ENCODE data around the gene MPC2.

DNA sequence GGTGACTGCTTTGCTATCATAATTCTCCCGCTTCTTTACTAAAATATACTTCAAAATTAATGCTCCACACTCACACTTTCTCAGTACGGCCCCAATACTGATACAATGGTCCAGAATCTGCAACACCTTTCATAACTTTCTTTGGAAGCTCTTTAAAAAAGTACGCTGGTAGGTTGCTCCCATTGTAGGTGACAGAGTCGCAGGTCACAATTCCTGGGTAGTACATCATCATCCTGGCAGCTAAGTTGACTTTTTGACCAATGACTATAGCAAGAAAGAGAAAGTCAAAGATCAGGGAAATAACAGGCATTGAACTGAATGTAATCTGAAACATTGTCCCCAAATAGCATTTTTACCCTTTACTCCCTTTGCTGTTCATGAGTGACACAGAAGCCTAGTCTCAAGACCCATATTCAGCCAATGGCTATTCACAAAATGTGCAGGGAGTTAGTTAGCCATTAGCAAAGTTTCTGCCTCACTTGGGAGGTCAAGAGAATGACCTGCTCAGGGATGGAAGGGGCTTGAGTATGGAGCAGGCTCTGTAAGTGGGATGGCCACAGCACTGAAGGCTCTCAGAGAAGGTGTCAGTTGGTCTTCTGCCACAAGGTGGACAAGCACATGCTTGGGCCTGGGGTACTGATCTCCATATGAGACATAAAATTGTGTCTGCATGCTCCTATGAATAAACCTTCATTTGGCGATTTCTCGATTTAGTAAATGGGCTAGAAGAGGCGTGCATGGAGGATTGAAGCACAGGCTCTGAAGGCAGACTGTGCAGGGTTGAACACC is 58.3 kb downstream of the MPC2 start:
- TF ChIP-seq, protein P1, sequence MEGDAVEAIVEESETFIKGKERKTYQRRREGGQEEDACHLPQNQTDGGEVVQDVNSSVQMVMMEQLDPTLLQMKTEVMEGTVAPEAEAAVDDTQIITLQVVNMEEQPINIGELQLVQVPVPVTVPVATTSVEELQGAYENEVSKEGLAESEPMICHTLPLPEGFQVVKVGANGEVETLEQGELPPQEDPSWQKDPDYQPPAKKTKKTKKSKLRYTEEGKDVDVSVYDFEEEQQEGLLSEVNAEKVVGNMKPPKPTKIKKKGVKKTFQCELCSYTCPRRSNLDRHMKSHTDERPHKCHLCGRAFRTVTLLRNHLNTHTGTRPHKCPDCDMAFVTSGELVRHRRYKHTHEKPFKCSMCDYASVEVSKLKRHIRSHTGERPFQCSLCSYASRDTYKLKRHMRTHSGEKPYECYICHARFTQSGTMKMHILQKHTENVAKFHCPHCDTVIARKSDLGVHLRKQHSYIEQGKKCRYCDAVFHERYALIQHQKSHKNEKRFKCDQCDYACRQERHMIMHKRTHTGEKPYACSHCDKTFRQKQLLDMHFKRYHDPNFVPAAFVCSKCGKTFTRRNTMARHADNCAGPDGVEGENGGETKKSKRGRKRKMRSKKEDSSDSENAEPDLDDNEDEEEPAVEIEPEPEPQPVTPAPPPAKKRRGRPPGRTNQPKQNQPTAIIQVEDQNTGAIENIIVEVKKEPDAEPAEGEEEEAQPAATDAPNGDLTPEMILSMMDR (IDR thresholded peaks at IDR 0.05): no peak
- no peak for TF ChIP-seq POLR2A (IDR thresholded peaks at IDR 0.05)

Measured in vagina (tissue), 2 donors.